Measurements from ENCODE around the gene SLC15A4. TPM values are rescaled to one million over a fixed set of nuclear protein-coding genes. Genes with fewer than 3 reads are reported as not detected.

The SLC15A4 gene
- total RNA-seq (10 to 100 TPM; 13.1 to 14.6 TPM), polyA plus RNA-seq (1 to 10 TPM; 2.0 to 7.0 TPM)

DNA sequence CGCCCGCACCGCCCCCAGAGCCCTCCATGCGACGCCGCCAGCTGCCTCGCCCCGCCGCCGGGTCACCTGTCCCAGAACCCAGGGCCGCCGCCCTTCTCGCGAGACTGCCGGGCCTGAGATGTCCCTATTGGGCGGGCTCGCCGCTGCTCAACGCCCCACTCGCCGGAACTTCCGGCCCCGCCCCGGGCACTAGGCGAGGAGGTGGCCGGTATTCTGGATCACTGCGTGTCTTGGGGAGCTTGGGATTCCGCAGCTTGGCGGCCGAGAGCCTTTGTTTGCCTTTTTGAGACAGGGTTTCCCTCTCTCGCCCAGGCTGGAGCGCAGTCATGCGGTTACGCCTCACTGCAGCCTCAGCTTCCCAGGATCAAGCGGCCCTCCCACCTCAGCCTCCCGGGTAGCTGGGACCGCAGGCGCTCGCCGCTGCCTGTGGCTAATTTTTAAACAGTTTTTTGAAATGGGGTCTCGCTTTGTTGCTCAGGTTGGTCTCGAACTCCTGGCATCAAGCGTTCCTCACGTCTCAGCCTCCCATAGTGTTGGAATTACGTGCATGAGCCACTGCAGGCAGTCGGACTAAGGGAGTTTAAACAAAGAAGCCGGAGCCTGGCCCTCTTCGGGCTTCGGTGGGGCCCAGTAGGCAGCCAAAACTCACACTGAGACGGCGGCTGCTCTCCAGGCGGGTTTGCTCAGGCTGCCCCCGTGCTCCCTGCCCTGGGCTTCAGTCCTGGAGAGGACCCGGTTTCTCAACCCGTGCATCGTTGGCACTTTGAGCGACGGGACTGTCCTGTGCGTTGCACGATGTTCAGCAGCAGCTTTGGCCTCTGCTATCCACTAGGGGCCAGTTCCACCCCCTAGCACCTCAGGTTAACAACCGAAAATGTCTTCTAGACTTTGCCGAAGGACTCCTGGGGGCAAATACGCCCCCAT lies at the start of gene SLC15A4:
Gene SLC15A4 (minus strand): TSS at position 43 of the 924 bp plus-strand sequence. CDS start 15 bp downstream, at position 28.
- peak within 1 kb of the TSS; percentile 78 to 89 for H3K4me3 ChIP-seq (ENCODE audit: low read length in 2 of 2)
- H3K9me3 ChIP-seq (ENCODE audit: control insufficient read depth in 1 of 2, low read length in 2 of 2) = no peaks in the 10 kb centered on the region
- no peaks in the 10 kb centered on the region for H3K27me3 ChIP-seq (ENCODE audit: insufficient read depth, low read length)
- intact Hi-C loops (cut with micrococcal nuclease) = no loop called here
- Mint-ChIP-seq H3K4me1 (peaks cover 17 to 41% (median 30%) of the 10 kb centered on the region in 4 donors), H3K27ac (peak within 1 kb of the TSS; percentile 29 to 77 (median 62)), H3K9me3 (peaks cover 0 to 3% (median 0%) of the 10 kb centered on the region in 8 donors), H3K36me3 (peaks cover 3 to 8% of the 10 kb centered on the region in 2 donors), H3K4me3 (peak within 1 kb of the TSS; percentile 82 to 90 (median 86)), H3K27me3 (peaks cover 3 to 6% of the 10 kb centered on the region in 2 donors)
- DNase-seq = peak; percentile 84 to 88 (median 87)
- H3K27ac ChIP-seq (ENCODE audit: low read depth, low read length) = peak within 1 kb of the TSS; percentile 36
- H3K4me1 ChIP-seq (ENCODE audit: insufficient read depth, low read length) = peaks cover 42% of the 10 kb centered on the region
- ChIA-PET CTCF (ENCODE audit: partially characterized antibody) (no interaction called here), POLR2A (ENCODE audit: partially characterized antibody) (interaction anchor here (1.0 kb wide), 1 partner anchor 13 kb away, joined by 3 read pairs; no protein-coding TSS in a partner anchor)
- H3K36me3 ChIP-seq (ENCODE audit: insufficient read depth, low read length) = no peaks in the 10 kb centered on the region

DNA sequence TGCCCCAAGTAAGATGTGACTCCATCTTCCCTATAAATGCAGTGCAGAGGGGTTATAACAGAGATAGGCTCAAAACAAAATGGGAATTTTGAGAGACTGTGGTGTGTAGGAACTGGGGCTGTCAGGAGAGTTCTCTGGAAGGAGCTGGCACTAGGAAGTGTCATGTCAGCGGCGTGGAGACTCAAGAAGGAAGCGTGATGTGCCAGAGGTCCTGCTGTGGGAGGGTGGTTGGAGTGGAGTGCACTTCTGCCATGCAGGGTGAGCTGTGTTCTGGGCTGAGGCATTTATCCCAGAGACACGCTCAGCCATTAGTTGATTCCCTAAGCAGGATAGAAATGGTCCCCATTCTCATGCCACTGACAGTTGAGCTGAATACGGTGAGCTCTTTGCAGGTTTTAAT lies 48.5 kb upstream of the SLC15A4 start:
- Mint-ChIP-seq H3K4me1 (no peaks in the 10 kb centered on the region), H3K36me3 (peaks cover 2 to 5% of the 10 kb centered on the region in 2 donors), H3K27ac (no peak overlapping the region), H3K27me3 (peaks cover 0 to 1% of the 10 kb centered on the region in 2 donors), H3K4me3 (no peak overlapping the region), H3K9me3 (peaks cover 0 to 28% (median 18%) of the 10 kb centered on the region in 8 donors)
- Histone ChIP-seq H3K27me3 (ENCODE audit: insufficient read depth, low read length) (no peaks in the 10 kb centered on the region), H3K36me3 (ENCODE audit: insufficient read depth, low read length) (no peaks in the 10 kb centered on the region), H3K27ac (ENCODE audit: low read depth, low read length) (no peak overlapping the region), H3K9me3 (ENCODE audit: control insufficient read depth in 1 of 2, low read length in 2 of 2) (peaks cover 0 to 11% of the 10 kb centered on the region in 2 donors), H3K4me3 (ENCODE audit: low read length in 2 of 2) (no peak overlapping the region), H3K4me1 (ENCODE audit: insufficient read depth, low read length) (no peaks in the 10 kb centered on the region)
- intact Hi-C loops (cut with micrococcal nuclease) = no loop called here
- CTCF ChIA-PET (ENCODE audit: partially characterized antibody) = no interaction called here
- DNase-seq = no peak
- POLR2A ChIA-PET (ENCODE audit: partially characterized antibody) = no interaction called here

DNA sequence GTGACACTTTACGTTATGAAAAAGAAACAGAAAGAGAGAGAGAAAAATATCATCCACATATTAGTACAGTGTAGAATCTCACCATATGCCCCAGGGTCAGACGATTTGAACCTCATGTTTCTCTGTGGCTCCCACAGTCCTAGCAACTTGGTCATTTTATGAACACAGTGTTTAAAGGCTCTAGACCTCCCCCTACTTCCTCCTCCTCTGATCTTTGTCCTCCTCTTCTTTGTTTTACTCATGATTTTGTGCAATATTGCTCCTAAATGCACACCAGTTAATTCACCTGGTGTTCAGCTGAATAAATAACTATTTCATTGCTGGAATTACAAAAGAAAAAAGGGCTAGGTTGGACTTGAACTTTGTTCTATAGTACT lies 47.7 kb upstream of the SLC15A4 start:
- H3K9me3 ChIP-seq (ENCODE audit: control insufficient read depth in 1 of 2, low read length in 2 of 2) = peaks cover 0 to 4% of the 10 kb centered on the region in 2 donors
- H3K4me1 ChIP-seq (ENCODE audit: insufficient read depth, low read length) = no peaks in the 10 kb centered on the region
- Mint-ChIP-seq H3K36me3 (peaks cover 2% of the 10 kb centered on the region in 2 donors), H3K4me1 (no peaks in the 10 kb centered on the region), H3K27me3 (peaks cover 0 to 1% of the 10 kb centered on the region in 2 donors), H3K9me3 (peaks cover 0 to 20% (median 10%) of the 10 kb centered on the region in 8 donors), H3K27ac (no peak overlapping the region), H3K4me3 (no peak overlapping the region)
- no peaks in the 10 kb centered on the region for H3K36me3 ChIP-seq (ENCODE audit: insufficient read depth, low read length)
- ChIA-PET POLR2A (ENCODE audit: partially characterized antibody) (no interaction called here), CTCF (ENCODE audit: partially characterized antibody) (no interaction called here)
- no peaks in the 10 kb centered on the region for H3K27me3 ChIP-seq (ENCODE audit: insufficient read depth, low read length)
- no peak overlapping the region for H3K4me3 ChIP-seq (ENCODE audit: low read length in 2 of 2)
- no peak overlapping the region for H3K27ac ChIP-seq (ENCODE audit: low read depth, low read length)
- DNase-seq = no peak
- intact Hi-C loops (cut with micrococcal nuclease) = no loop called here

DNA sequence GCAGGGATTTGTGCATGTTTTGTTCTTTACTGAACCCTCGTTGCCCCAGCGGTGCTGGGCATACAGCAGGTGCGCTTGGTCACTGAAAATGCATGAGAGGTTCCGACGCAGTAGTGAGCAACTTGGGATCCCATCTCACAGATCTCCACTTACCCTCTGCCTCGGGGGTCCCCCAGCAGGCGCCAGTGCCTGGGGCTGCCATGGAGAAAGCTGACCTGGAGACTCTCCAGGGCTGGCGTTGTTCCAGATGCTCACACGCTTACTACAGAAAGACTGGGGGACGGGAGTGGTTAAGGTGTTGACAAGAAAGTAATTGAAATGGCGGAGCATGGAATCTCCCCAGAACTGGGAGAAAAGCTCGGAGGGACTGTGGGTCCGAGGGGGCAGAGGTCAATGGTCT lies 43.7 kb upstream of the SLC15A4 start:
- H3K27ac ChIP-seq (ENCODE audit: low read depth, low read length) = no peak overlapping the region
- intact Hi-C loops (cut with micrococcal nuclease) = no loop called here
- POLR2A ChIA-PET (ENCODE audit: partially characterized antibody) = no interaction called here

DNA sequence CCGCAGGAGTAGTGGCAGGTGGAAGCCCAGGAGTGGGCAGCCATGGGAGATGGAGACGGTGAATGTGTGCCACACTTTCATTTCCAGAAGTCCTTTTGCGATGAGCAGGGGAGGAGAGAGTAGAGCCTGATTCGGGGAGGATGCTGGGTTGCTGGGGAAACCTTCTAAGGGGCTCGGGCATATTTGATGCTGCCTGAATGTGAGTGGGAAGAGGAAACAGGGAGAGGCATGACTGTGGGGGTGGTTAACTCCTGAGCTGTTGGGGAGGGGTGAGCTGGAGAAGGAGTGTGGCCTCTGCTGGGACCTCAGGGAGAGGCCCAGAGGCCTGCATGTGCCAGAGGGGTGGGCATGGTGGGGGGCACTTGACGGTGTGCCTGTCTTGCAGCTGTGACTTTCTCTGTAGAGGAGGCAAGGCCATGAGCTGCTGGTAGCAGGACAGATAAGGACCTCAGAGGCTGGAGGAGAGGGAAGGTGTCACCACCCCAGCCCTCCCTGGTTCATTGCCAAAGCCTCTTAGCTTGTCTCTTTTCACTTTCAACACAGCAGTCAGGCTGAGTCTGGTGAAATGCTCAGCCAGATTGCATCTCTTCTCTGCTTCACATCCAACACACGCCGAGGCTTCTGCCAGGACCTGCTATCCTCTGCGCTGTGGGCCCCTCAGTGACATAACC lies 40.9 kb upstream of the SLC15A4 start:
- H3K36me3 Mint-ChIP-seq = no peaks in the 10 kb centered on the region
- Histone ChIP-seq H3K4me3 (ENCODE audit: low read length in 2 of 2) (no peak overlapping the region), H3K27ac (ENCODE audit: low read depth, low read length) (no peak overlapping the region), H3K27me3 (ENCODE audit: insufficient read depth, low read length) (no peaks in the 10 kb centered on the region), H3K36me3 (ENCODE audit: insufficient read depth, low read length) (no peaks in the 10 kb centered on the region), H3K4me1 (ENCODE audit: insufficient read depth, low read length) (no peaks in the 10 kb centered on the region), H3K9me3 (ENCODE audit: control insufficient read depth in 1 of 2, low read length in 2 of 2) (no peaks in the 10 kb centered on the region)
- H3K4me1 Mint-ChIP-seq = no peaks in the 10 kb centered on the region
- intact Hi-C loops (cut with micrococcal nuclease) = no loop called here
- peaks cover 0 to 3% (median 0%) of the 10 kb centered on the region in 8 donors for H3K9me3 Mint-ChIP-seq
- ChIA-PET CTCF (ENCODE audit: partially characterized antibody) (no interaction called here), POLR2A (ENCODE audit: partially characterized antibody) (no interaction called here)
- peak overlapping the region in 1 of 7 donors; percentile 47 for H3K27ac Mint-ChIP-seq
- peaks cover 2 to 4% of the 10 kb centered on the region in 2 donors for H3K27me3 Mint-ChIP-seq
- H3K4me3 Mint-ChIP-seq = no peak overlapping the region
- DNase-seq = no peak

More for the DNA sequence above, 43.7 kb upstream of the SLC15A4 start:
- Histone ChIP-seq H3K4me1 (ENCODE audit: insufficient read depth, low read length) (no peaks in the 10 kb centered on the region), H3K27me3 (ENCODE audit: insufficient read depth, low read length) (no peaks in the 10 kb centered on the region), H3K36me3 (ENCODE audit: insufficient read depth, low read length) (no peaks in the 10 kb centered on the region), H3K4me3 (ENCODE audit: low read length in 2 of 2) (no peak overlapping the region), H3K9me3 (ENCODE audit: control insufficient read depth in 1 of 2, low read length in 2 of 2) (no peaks in the 10 kb centered on the region)
- Mint-ChIP-seq H3K27ac (no peak overlapping the region), H3K27me3 (peaks cover 0 to 1% of the 10 kb centered on the region in 2 donors), H3K4me3 (no peak overlapping the region), H3K4me1 (no peaks in the 10 kb centered on the region), H3K9me3 (peaks cover 0 to 5% (median 0%) of the 10 kb centered on the region in 8 donors), H3K36me3 (no peaks in the 10 kb centered on the region)
- CTCF ChIA-PET (ENCODE audit: partially characterized antibody) = no interaction called here
- no peak for DNase-seq

DNA sequence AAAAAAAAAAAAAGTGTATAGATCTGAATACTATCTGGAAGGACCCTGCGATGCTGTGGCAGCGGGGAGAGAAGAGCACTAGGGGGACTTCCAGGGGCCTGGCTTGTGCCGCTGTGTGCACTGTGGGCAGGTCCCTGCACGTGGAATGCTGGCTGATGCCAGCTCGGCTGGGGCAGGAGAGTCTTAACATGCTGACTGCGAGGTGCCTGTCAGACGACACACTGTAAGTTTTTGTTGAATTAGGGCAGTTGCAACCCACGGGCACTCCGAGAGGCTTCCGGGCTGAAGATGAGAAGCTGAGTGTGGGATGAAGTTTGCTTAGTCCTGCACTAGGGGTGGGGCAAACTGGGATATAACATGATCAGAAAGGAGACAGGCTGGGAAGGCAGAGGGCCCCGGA lies 40.2 kb upstream of the SLC15A4 start:
- Mint-ChIP-seq H3K4me3 (no peak overlapping the region), H3K36me3 (no peaks in the 10 kb centered on the region), H3K27me3 (peaks cover 2 to 4% of the 10 kb centered on the region in 2 donors), H3K9me3 (peaks cover 0 to 3% (median 0%) of the 10 kb centered on the region in 8 donors), H3K4me1 (no peaks in the 10 kb centered on the region), H3K27ac (no peak overlapping the region)
- H3K4me1 ChIP-seq (ENCODE audit: insufficient read depth, low read length) = no peaks in the 10 kb centered on the region
- no peaks in the 10 kb centered on the region for H3K27me3 ChIP-seq (ENCODE audit: insufficient read depth, low read length)
- intact Hi-C loops (cut with micrococcal nuclease) = no loop called here
- no peaks in the 10 kb centered on the region for H3K36me3 ChIP-seq (ENCODE audit: insufficient read depth, low read length)
- no peak overlapping the region for H3K4me3 ChIP-seq (ENCODE audit: low read length in 2 of 2)
- DNase-seq = no peak
- ChIA-PET POLR2A (ENCODE audit: partially characterized antibody) (no interaction called here), CTCF (ENCODE audit: partially characterized antibody) (no interaction called here)
- H3K27ac ChIP-seq (ENCODE audit: low read depth, low read length) = no peak overlapping the region
- H3K9me3 ChIP-seq (ENCODE audit: control insufficient read depth in 1 of 2, low read length in 2 of 2) = no peaks in the 10 kb centered on the region

DNA sequence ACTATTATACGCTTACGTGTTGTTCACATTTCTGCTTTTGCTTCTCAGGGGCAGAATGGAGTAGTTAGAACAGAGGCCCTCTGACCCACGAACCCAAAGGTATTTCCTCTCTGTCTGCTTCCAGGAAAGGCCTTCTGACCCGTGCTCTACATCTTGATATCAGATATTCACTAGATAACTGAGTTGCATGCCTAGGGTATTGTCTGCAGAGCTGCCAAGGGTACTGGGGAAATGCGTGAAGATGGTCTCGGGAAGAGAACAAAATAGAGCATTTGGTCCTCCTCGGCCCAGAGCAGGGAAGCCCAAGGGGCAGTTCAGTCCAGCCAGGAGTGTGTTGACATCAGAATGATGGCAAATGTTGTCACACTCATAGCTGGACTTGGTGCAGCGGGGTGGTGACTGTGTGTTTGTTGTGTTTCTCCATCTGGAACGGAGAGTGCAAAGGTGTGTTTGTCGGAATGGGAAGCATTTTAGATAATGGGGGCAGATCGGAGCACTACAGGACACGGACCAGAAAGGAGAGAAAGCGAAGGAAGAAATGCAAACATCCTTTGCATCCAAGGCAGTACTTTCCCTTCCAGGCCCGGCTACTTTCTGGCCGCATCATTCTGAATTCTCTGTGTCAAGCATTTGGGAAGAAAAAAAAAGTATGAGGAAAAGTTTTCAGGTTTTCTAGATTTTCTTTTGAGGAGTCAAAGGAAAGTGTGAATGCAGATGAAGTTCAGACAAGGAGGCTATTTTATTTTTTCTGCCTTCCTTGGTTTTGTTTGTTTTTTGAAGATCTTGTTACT lies 37.7 kb upstream of the SLC15A4 start:
- CTCF ChIA-PET (ENCODE audit: partially characterized antibody) = no interaction called here
- H3K36me3 ChIP-seq (ENCODE audit: insufficient read depth, low read length) = no peaks in the 10 kb centered on the region
- Mint-ChIP-seq H3K36me3 (no peaks in the 10 kb centered on the region), H3K27ac (no peak overlapping the region), H3K9me3 (peaks cover 0 to 6% (median 0%) of the 10 kb centered on the region in 8 donors), H3K4me1 (no peaks in the 10 kb centered on the region), H3K4me3 (no peak overlapping the region), H3K27me3 (peaks cover 2 to 11% of the 10 kb centered on the region in 2 donors)
- no peak for DNase-seq
- H3K9me3 ChIP-seq (ENCODE audit: control insufficient read depth in 1 of 2, low read length in 2 of 2) = no peaks in the 10 kb centered on the region
- POLR2A ChIA-PET (ENCODE audit: partially characterized antibody) = no interaction called here
- intact Hi-C loops (cut with micrococcal nuclease) = no loop called here
- H3K4me1 ChIP-seq (ENCODE audit: insufficient read depth, low read length) = no peaks in the 10 kb centered on the region
- H3K27me3 ChIP-seq (ENCODE audit: insufficient read depth, low read length) = no peaks in the 10 kb centered on the region
- no peak overlapping the region for H3K27ac ChIP-seq (ENCODE audit: low read depth, low read length)
- H3K4me3 ChIP-seq (ENCODE audit: low read length in 2 of 2) = no peak overlapping the region
